Smooth muscle cell (in vitro differentiated cells): ENCODE measurements around the gene PALLD. TPM values are rescaled to one million over a fixed set of nuclear protein-coding genes. Genes with fewer than 3 reads are reported as not detected.

ENCODE experiments used
- DNase-seq: peaks from one replicate; lab custom pipeline; 2025; ENCODE audit not compliant: unreplicated experiment; lab: John Stamatoyannopoulos, UW
- H2AFZ ChIP-seq: fragments of 200-600 bp; sonication (generic); 2 replicates; pipeline ENCODE4 v1.6.0; 2016; ENCODE audit warnings: antibody characterized with exemption, low read depth, mild to moderate bottlenecking
- H3F3A ChIP-seq: fragments of 200-600 bp; sonication (generic); 2 replicates; pipeline ENCODE4 v1.6.0; 2017; ENCODE audit warnings: antibody characterized with exemption, low read depth
- H3K27ac ChIP-seq: fragments of 200-600 bp; sonication (generic); 2 replicates; pipeline ENCODE4 v1.5.1; 2016; ENCODE audit warnings: low read depth, mild to moderate bottlenecking
- H3K27me3 ChIP-seq: fragments of 200-600 bp; sonication (generic); 2 replicates; pipeline ENCODE4 v1.6.1; 2016; ENCODE audit warnings: low read depth, mild to moderate bottlenecking
- H3K36me3 ChIP-seq: fragments of 200-600 bp; sonication (generic); 2 replicates; pipeline ENCODE4 v1.5.1; 2016; ENCODE audit warnings: low read depth
- H3K4me1 ChIP-seq: fragments of 200-600 bp; sonication (generic); 2 replicates; pipeline ENCODE4 v1.5.1; 2016; ENCODE audit warnings: low read depth
- H3K4me2 ChIP-seq: fragments of 200-600 bp; sonication (generic); 2 replicates; pipeline ENCODE4 v1.6.0; 2016; ENCODE audit warnings: mild to moderate bottlenecking
- H3K4me3 ChIP-seq: fragments of 200-600 bp; sonication (generic); 2 replicates; pipeline ENCODE4 v1.5.1; 2016; ENCODE audit warnings: mild to moderate bottlenecking
- H3K79me2 ChIP-seq: fragments of 200-600 bp; sonication (generic); 2 replicates; pipeline ENCODE4 v1.6.0; 2016; ENCODE audit warnings: low read depth, mild to moderate bottlenecking
- H3K9ac ChIP-seq: fragments of 200-600 bp; sonication (generic); 2 replicates; pipeline ENCODE4 v1.6.0; 2016; ENCODE audit warnings: low read depth
- H3K9me3 ChIP-seq: fragments of 200-600 bp; sonication (generic); replicated peaks from 2 replicates; pipeline ENCODE4 v1.5.1; 2016; ENCODE audit warnings: low read depth
- H4K20me1 ChIP-seq: fragments of 200-600 bp; sonication (generic); 2 replicates; pipeline ENCODE4 v1.6.0; 2016; ENCODE audit warnings: low read depth
- CTCF ChIP-seq: fragments of 200-600 bp; sonication (generic); IDR thresholded peaks from 2 replicates; pipeline ENCODE4 v1.5.1; 2017; ENCODE audit warnings: borderline replicate concordance, mild to moderate bottlenecking, antibody characterized with exemption; ENCODE audit not compliant: insufficient read depth, poor library complexity, severe bottlenecking
- WGBS: methylation state at CpG from one replicate; pipeline ENCODE4 v1.1.7; 2016; ENCODE audit warnings: low lambda C conversion rate; 5-methylcytosine and 5-hydroxymethylcytosine counted together
- polyA plus RNA-seq: library from polyadenylated mRNA; unstranded; fragments of >200 nt; fragmentation: Nextera tagmentation; extraction: Ambion mirVana; gene quantifications from 2 replicates; pipeline ENCODE4 v1.2.1, GENCODE V29; 2016
- total RNA-seq: library from RNA; depleted of rRNA; stranded (reverse); fragments of >200 nt; gene quantifications from 2 replicates; pipeline ENCODE4 v1.2.3, GENCODE V29; 2014

Gene PALLD
- total and polyA plus RNA-seq, 2 experiments from 2014 or later, result 354 to 415 TPM

GRCh38 chr4:168592676-168593075 lies 95.8 kb downstream of the PALLD start:
- H3K9me3 ChIP-seq, result no peaks in the 10 kb centered on the region
- no peak overlapping the region for H3K9ac ChIP-seq
- no peaks in the 10 kb centered on the region for H3K27me3 ChIP-seq
- H3F3A ChIP-seq, result peaks cover 14% of the 10 kb centered on the region
- no peak for DNase-seq
- H3K4me2 ChIP-seq, result no peak overlapping the region
- H3K4me1 ChIP-seq, result peaks cover 10% of the 10 kb centered on the region
- no peak overlapping the region for H3K4me3 ChIP-seq
- H4K20me1 ChIP-seq, result no peaks in the 10 kb centered on the region
- H3K36me3 ChIP-seq, result no peaks in the 10 kb centered on the region
- no peaks in the 10 kb centered on the region for H3K79me2 ChIP-seq
- TF ChIP-seq CTCF, result no peak
- WGBS, result 73% methylated on average over 1 of the region's 1 CpG
- H3K27ac ChIP-seq, result no peak overlapping the region
- no peak overlapping the region for H2AFZ ChIP-seq

- Histone ChIP-seq H2AFZ (peak overlapping the region; percentile 17), H3K4me1 (peaks cover 5% of the 10 kb centered on the region), H3K79me2 (no peaks in the 10 kb centered on the region), H3K4me2 (no peak overlapping the region), H3K9ac (no peak overlapping the region), H3F3A (peaks cover 14% of the 10 kb centered on the region), H4K20me1 (no peaks in the 10 kb centered on the region), H3K4me3 (no peak overlapping the region), H3K27me3 (no peaks in the 10 kb centered on the region), H3K9me3 (no peaks in the 10 kb centered on the region), H3K36me3 (no peaks in the 10 kb centered on the region), H3K27ac (no peak overlapping the region)
- no peak for DNase-seq
- 50% methylated on average over 4 of the region's 4 CpGs for WGBS
- no peak for TF ChIP-seq CTCF
These were observed 96.5 kb downstream of the PALLD start for GRCh38 chr4:168593399-168593798.

DNA sequence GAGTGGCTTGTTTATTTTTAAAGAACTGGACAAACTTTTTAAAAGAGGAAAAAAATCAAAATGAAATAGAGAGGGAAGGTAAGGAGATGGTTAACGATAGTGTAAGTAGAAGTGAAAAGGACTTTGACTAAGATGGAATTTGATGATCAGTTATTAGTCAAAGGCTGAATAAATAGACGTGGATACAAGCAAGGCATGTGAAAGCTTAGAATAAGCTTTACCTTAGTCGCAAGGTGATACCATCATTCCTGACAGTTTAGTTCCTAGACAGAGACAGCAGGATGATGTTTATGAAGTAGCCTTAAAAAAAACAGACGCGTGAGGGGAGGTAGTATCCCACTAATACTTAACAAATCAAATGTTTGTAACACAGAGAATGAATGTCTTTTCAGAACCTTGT lies 97.3 kb downstream of the PALLD start:
- Histone ChIP-seq H4K20me1 (no peaks in the 10 kb centered on the region), H3F3A (peaks cover 8% of the 10 kb centered on the region), H3K4me1 (peaks cover 5% of the 10 kb centered on the region), H3K36me3 (no peaks in the 10 kb centered on the region), H3K4me3 (no peak overlapping the region), H3K4me2 (no peak overlapping the region), H3K27ac (no peak overlapping the region), H3K9me3 (no peaks in the 10 kb centered on the region), H3K27me3 (no peaks in the 10 kb centered on the region), H2AFZ (no peak overlapping the region), H3K9ac (no peak overlapping the region), H3K79me2 (no peaks in the 10 kb centered on the region)
- 86% methylated on average over 5 of the region's 5 CpGs for WGBS
- DNase-seq, result no peak
- no peak for TF ChIP-seq CTCF

DNA sequence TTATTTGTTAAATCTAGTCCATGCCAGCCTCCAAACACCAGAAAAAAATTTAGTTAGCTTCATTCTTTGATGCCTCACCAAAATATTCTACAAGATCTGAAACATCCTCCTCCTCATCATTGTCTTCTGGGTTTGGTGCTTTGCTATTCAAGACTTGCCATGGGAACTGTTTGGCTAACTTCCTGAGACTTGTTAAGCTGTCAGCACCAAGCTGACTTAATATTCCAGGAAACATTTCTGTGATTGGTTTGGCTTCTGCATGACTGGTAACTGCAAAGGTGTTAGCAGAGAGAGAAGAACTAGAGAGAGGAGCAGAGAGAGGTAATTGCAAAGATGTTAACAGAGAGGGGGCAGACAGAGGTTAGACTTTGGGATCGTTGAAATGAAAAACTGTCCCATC lies 101.3 kb downstream of the PALLD start:
- Histone ChIP-seq H3K9me3 (no peaks in the 10 kb centered on the region), H3F3A (no peaks in the 10 kb centered on the region), H3K4me1 (peaks cover under 1% of the 10 kb centered on the region), H3K4me2 (no peak overlapping the region), H3K9ac (no peak overlapping the region), H3K36me3 (no peaks in the 10 kb centered on the region), H3K79me2 (no peaks in the 10 kb centered on the region), H3K27me3 (no peaks in the 10 kb centered on the region), H2AFZ (peak overlapping the region; percentile 57), H4K20me1 (no peaks in the 10 kb centered on the region), H3K27ac (no peak overlapping the region), H3K4me3 (no peak overlapping the region)
- 81% methylated on average over 1 of the region's 1 CpG for WGBS
- TF ChIP-seq CTCF, result no peak
- DNase-seq, result no peak
